Fibroblast of the conjunctiva (primary cell): ENCODE data around the gene EPHA7.

Source experiments
- DNase-seq: peaks from one replicate; pipeline ENCODE4 v3.0.0-alpha.2; 2010; ENCODE audit warnings: low read depth

The EPHA7 gene

GRCh38 chr6:93323630-93324029 lies 95.7 kb downstream of the EPHA7 start:
- DNase-seq: no peak

- no peak for DNase-seq
These were observed 96.7 kb downstream of the EPHA7 start for GRCh38 chr6:93322651-93323050.

- no peak for DNase-seq
These were observed 100.1 kb downstream of the EPHA7 start for GRCh38 chr6:93319304-93319703.

GRCh38 chr6:93318121-93318520 lies 101.2 kb downstream of the EPHA7 start:
- no peak for DNase-seq

GRCh38 chr6:93317592-93317991 lies 101.8 kb downstream of the EPHA7 start:
- DNase-seq: no peak

GRCh38 chr6:93307505-93308409 lies 111.6 kb downstream of the EPHA7 start:
- no peak for DNase-seq

GRCh38 chr6:93305088-93305487 lies 114.3 kb downstream of the EPHA7 start:
- no peak for DNase-seq

GRCh38 chr6:93304505-93304904 lies 114.9 kb downstream of the EPHA7 start:
- no peak for DNase-seq

- DNase-seq: no peak
These were observed 118.7 kb downstream of the EPHA7 start for GRCh38 chr6:93300661-93301060.

- DNase-seq: no peak
These were observed 119.7 kb downstream of the EPHA7 start for GRCh38 chr6:93299622-93300021.

GRCh38 chr6:93295631-93296030 lies 123.7 kb downstream of the EPHA7 start:
- no peak for DNase-seq

- no peak for DNase-seq
These were observed 124.5 kb downstream of the EPHA7 start for GRCh38 chr6:93294879-93295278.

- no peak for DNase-seq
These were observed 125.5 kb downstream of the EPHA7 start for GRCh38 chr6:93293872-93294271.

- no peak for DNase-seq
These were observed 125.9 kb downstream of the EPHA7 start for GRCh38 chr6:93293460-93293859.

- DNase-seq: no peak
These were observed 136.8 kb downstream of the EPHA7 start for GRCh38 chr6:93282521-93283031.

- DNase-seq: no peak
These were observed 141.1 kb downstream of the EPHA7 start for GRCh38 chr6:93278241-93278640.

- no peak for DNase-seq
These were observed 146.5 kb downstream of the EPHA7 start for GRCh38 chr6:93272896-93273295.

- no peak for DNase-seq
These were observed 147.1 kb downstream of the EPHA7 start for GRCh38 chr6:93272211-93272610.

- no peak for DNase-seq
These were observed 153.1 kb downstream of the EPHA7 start for GRCh38 chr6:93266116-93266817.

- DNase-seq: no peak
These were observed 158.5 kb downstream of the EPHA7 start for GRCh38 chr6:93260881-93261280.

- DNase-seq: no peak
These were observed 160.0 kb downstream of the EPHA7 start for GRCh38 chr6:93259332-93259731.

- DNase-seq: no peak
These were observed 166.4 kb downstream of the EPHA7 start for GRCh38 chr6:93252930-93253329.

- no peak for DNase-seq
These were observed 170.7 kb downstream of the EPHA7 start for GRCh38 chr6:93248631-93249030.
